ENCODE data around the gene TMEM184A. TPM values are rescaled to one million over a fixed set of nuclear protein-coding genes. Genes with fewer than 3 reads are reported as not detected.

The TMEM184A gene
- total RNA-seq, 2 donors from 2014 or later, result 35.8 to 54.3 TPM

DNA sequence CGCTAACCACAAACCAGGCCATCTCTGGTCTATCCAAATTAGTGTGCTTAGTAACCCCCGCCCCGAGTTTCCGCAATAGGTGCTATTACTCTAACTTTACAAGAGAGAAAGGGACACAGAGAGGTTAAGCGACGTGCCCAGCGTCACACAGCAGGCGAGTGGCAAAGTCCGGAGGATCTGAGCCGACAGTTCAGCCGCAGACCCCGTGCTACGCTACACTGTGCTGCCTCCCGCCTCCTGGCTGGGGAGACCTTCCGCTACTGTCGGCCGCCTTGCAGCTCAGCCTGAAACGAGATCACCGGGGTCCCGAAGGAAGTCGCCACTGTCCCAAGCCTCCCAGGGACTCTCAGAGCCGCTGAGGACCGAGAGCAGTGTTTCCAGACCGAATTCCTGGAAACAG is 52.6 kb downstream of the TMEM184A start:
- no peaks in the 10 kb centered on the region for H3K36me3 ChIP-seq
- TF ChIP-seq, protein P1, sequence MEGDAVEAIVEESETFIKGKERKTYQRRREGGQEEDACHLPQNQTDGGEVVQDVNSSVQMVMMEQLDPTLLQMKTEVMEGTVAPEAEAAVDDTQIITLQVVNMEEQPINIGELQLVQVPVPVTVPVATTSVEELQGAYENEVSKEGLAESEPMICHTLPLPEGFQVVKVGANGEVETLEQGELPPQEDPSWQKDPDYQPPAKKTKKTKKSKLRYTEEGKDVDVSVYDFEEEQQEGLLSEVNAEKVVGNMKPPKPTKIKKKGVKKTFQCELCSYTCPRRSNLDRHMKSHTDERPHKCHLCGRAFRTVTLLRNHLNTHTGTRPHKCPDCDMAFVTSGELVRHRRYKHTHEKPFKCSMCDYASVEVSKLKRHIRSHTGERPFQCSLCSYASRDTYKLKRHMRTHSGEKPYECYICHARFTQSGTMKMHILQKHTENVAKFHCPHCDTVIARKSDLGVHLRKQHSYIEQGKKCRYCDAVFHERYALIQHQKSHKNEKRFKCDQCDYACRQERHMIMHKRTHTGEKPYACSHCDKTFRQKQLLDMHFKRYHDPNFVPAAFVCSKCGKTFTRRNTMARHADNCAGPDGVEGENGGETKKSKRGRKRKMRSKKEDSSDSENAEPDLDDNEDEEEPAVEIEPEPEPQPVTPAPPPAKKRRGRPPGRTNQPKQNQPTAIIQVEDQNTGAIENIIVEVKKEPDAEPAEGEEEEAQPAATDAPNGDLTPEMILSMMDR (IDR thresholded peaks at IDR 0.05), result no peak
- peaks cover 8% of the 10 kb centered on the region for H3K4me1 ChIP-seq
- intact Hi-C loops (cut with DNase I), result loop anchor here (5.0 kb wide), 1 partner anchor 54 kb away; the partner anchor contains the start of gene TMEM184A
- peak overlapping the region; percentile 51 for H3K27ac ChIP-seq
- peak overlapping the region; percentile 64 to 82 for H3K9ac ChIP-seq (ENCODE audit: low read depth in 2 of 2, low read length in 2 of 2)
- DNase-seq, result no peak
- H3K9me3 ChIP-seq, result no peaks in the 10 kb centered on the region
- H3K27me3 ChIP-seq, result no peaks in the 10 kb centered on the region
- peak overlapping the region; percentile 98 for H3K4me3 ChIP-seq

DNA sequence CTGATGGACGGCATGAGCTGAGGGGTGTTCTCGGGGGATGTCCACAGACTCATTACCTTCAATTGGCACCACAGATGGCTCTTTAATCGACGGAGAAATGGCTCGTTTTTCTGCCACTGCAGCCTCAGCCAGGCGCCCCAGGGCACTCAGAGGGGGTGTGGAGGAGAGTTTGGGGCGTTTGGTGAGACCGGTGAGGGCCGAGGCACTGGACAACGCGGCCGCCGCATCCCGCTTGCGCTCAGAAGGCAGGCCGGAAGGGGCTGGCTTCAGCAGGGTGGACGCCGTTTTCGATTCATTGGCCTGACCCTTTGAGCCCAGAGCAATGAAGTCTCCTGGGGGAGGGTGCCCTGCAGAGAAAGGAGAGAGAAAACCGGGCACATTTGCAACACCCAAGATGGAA is 53.2 kb downstream of the TMEM184A start:
- no peaks in the 10 kb centered on the region for H3K9me3 ChIP-seq
- no peaks in the 10 kb centered on the region for H3K36me3 ChIP-seq
- peak overlapping the region; percentile 98 for H3K4me3 ChIP-seq
- peaks cover 8% of the 10 kb centered on the region for H3K4me1 ChIP-seq
- intact Hi-C loops (cut with DNase I), result loop anchor here (5.0 kb wide), 1 partner anchor 54 kb away; the partner anchor contains the start of gene TMEM184A
- no peak overlapping the region for H3K9ac ChIP-seq (ENCODE audit: low read depth in 2 of 2, low read length in 2 of 2)
- no peak overlapping the region for H3K27ac ChIP-seq
- no peak for DNase-seq
- TF ChIP-seq, protein P1 (IDR thresholded peaks at IDR 0.05), result no peak
- no peaks in the 10 kb centered on the region for H3K27me3 ChIP-seq

DNA sequence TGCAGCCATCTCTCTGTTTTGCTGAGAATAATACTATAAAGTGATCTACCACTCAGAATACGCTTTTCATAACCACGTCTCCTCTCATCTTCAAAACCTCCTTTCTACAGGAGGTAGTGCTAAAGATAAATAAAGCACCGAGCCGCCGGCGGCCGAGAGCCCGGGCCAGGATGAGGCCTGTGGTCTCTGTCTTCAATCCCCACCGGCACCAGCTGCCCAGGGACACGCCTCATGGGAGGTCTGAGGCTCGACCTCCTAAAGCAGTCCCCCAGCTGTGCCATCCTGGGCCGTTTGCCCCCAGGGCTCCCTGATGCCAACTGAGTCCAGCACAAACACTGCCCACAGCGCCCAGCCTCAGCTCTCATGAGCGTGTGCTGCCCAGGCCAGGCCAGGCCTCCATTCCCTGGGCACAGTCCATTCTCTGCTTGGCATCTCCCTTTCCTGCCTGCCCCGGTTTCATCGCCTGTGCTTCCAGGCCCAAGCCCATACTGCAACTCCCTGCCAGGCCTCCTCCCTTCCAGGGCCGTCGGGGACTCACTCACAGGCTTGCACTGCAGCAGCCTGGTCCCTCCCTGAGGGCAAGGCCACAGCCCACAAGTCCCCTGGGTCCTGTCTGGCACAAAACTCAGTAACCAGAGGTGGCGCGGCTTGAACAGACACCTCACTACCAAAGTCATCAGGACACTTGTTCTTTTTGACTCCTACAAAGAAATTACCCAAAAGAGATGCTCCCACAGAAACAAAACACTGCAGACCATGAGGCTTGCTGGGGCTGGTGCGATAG is 54.3 kb downstream of the TMEM184A start:
- intact Hi-C loops (cut with DNase I), result loop anchor here (5.0 kb wide), 1 partner anchor 56 kb away; the partner anchor contains the start of gene TMEM184A
- no peaks in the 10 kb centered on the region for H3K9me3 ChIP-seq
- H3K9ac ChIP-seq (ENCODE audit: low read depth in 2 of 2, low read length in 2 of 2), result no peak overlapping the region
- no peaks in the 10 kb centered on the region for H3K36me3 ChIP-seq
- no peaks in the 10 kb centered on the region for H3K27me3 ChIP-seq
- no peak for DNase-seq
- no peak overlapping the region for H3K4me3 ChIP-seq
- no peak overlapping the region for H3K27ac ChIP-seq
- peaks cover 8% of the 10 kb centered on the region for H3K4me1 ChIP-seq
- TF ChIP-seq, protein P1 (IDR thresholded peaks at IDR 0.05), result no peak

DNA sequence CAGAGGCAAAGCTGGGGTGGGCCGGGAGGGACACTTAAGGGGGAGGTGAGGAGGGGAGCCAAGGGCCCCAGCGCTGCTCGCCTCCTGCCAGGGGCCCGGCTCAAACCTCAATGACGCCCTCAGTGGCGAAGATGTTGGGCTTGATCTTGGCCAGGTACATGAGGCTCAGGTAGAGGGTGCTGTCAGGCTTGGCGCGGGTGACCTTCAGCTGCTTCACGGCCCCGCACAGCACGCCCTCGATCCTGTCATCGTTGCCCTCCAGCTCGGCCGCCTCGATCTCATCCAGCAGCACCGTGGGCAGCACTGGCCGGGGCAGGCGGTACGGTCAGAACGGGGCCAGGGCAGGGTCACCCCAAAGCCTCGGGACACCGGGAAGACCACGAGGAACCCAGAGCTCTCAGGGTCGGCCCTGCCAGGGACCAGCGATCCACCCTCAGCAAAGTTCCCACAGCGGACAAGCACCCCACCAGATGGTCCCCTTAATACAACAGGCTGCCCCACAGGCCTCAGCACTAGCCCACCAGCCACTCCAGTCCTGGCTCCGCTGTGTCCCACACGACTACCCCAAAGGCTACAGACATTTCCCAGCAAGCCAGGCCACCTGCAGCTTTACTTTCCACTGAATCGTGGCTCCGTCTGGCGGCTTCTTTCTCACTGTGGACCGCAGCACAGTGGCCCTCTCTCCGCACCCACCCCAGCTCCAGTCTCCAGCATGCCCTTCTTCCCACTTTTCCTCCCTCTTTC is 55.8 kb downstream of the TMEM184A start:
- no peak overlapping the region for H3K9ac ChIP-seq (ENCODE audit: low read depth in 2 of 2, low read length in 2 of 2)
- H3K9me3 ChIP-seq, result no peaks in the 10 kb centered on the region
- no peak overlapping the region for H3K4me3 ChIP-seq
- H3K36me3 ChIP-seq, result no peaks in the 10 kb centered on the region
- no peak overlapping the region for H3K27ac ChIP-seq
- H3K27me3 ChIP-seq, result no peaks in the 10 kb centered on the region
- H3K4me1 ChIP-seq, result peaks cover 8% of the 10 kb centered on the region
- intact Hi-C loops (cut with DNase I), result loop anchor here (5.0 kb wide), 1 partner anchor 57 kb away; the partner anchor contains the start of gene TMEM184A
- no peak for DNase-seq
- TF ChIP-seq, protein P1 (IDR thresholded peaks at IDR 0.05), result no peak

DNA sequence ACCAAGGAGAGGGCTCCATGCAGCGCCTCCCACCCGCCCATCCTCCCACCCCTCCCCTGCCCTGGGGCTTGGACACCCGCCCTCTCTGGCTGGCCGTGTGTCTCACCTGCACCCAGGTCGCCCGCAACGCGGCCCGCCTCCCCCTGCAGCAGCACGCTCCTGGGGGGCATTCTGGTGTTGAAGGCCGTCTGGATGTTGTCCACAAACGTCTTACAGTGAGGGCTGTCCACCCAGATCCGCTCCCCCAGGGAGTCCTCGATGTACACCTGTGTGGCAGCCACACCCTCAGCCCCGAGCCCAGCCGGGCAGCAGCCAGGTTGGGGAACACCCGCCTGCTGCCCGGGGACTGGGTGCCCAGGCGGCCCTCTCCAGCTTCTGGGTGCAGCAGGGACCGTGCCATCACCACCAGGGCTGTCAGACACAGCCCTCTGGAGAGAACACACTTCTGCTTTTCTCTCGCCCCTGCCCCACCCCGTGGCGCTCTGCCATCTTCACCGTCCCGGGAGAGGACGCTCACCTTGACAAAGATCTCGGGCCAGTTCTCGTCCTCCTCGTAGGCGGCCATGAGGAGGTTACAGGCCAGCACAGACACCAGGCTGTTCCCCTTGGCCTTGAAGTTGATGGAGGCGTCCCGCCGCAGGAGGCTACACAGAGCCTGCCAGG is 56.5 kb downstream of the TMEM184A start:
- TF ChIP-seq, protein P1 (IDR thresholded peaks at IDR 0.05), result no peak
- H3K4me1 ChIP-seq, result peaks cover 8% of the 10 kb centered on the region
- no peak for DNase-seq
- intact Hi-C loops (cut with DNase I), result loop anchor here (5.0 kb wide), 1 partner anchor 58 kb away; the partner anchor contains the start of gene TMEM184A
- no peaks in the 10 kb centered on the region for H3K27me3 ChIP-seq
- no peak overlapping the region for H3K27ac ChIP-seq
- no peaks in the 10 kb centered on the region for H3K36me3 ChIP-seq
- H3K4me3 ChIP-seq, result no peak overlapping the region
- H3K9ac ChIP-seq (ENCODE audit: low read depth in 2 of 2, low read length in 2 of 2), result no peak overlapping the region
- H3K9me3 ChIP-seq, result no peaks in the 10 kb centered on the region

Data from colonic mucosa (tissue), 4 donors.